Prostate gland (tissue), 2 donors: Measurements from ENCODE around the gene RAB37. TPM values are rescaled to one million over a fixed set of nuclear protein-coding genes. Genes with fewer than 3 reads are reported as not detected.

Experiments
- DNase-seq: peaks from one replicate; pipeline ENCODE4 v3.0.0-alpha.2; 2019; ENCODE audit warnings: low spot score
- H3K27ac ChIP-seq, 2 donors: fragments of 200-600 bp; sonication (generic); 2 replicates each; pipeline ENCODE4 v1.5.1; 2017 to 2019
- H3K27me3 ChIP-seq: fragments of 200-600 bp; sonication (generic); replicated peaks from 2 replicates; pipeline ENCODE4 v1.5.1; 2019; ENCODE audit not compliant: insufficient read depth
- H3K36me3 ChIP-seq, 2 donors: fragments of 200-600 bp; sonication (generic); 1 replicate in 1 of 2; 2 replicates in 1 of 2; pipeline versions ENCODE4 v1.5.1 to v1.8.1; 2017 to 2019
- H3K4me1 ChIP-seq: fragments of 200-600 bp; sonication (generic); replicated peaks from 2 replicates; pipeline ENCODE4 v1.5.1; 2019
- H3K4me3 ChIP-seq, 2 donors: fragments of 200-600 bp; sonication (generic); 2 replicates each; pipeline ENCODE4 v1.5.1; 2017 to 2019
- H3K9me3 ChIP-seq: fragments of 200-600 bp; sonication (generic); 2 replicates; pipeline ENCODE4 v1.5.1; 2017
- CTCF ChIP-seq, 4 experiments: fragments of 200-600 bp in 2 of 4; fragments of 450-650 bp in 2 of 4; sonication (generic) in 2 of 4; IDR thresholded peaks; 1 replicate in 3 of 4; 2 replicates in 1 of 4; pipeline ENCODE4 v1.5.1; 2016 to 2019; ENCODE audit warnings: antibody characterized with exemption in 4 of 4, mild to moderate bottlenecking in 2 of 4, moderate library complexity in 2 of 4
- POLR2A ChIP-seq: fragments of 450-650 bp; IDR thresholded peaks from one replicate; pipeline ENCODE4 v1.6.1; 2016; ENCODE audit warnings: antibody characterized with exemption, mild to moderate bottlenecking
- POLR2AphosphoS5 ChIP-seq: sonication (generic); formaldehyde crosslinking; IDR thresholded peaks from one replicate; pipeline ENCODE4 v1.6.1; 2017; ENCODE audit warnings: antibody characterized with exemption
- WGBS: methylation state at CpG from one replicate; pipeline ENCODE4 v1.1.5; 2018; 5-methylcytosine and 5-hydroxymethylcytosine counted together
- intact Hi-C: fragments of 100-400 bp; cut with DNase I; formaldehyde crosslinking; loops from one replicate; pipeline ENCODE4 v1.14.2; 2022
- total RNA-seq, 2 donors: library from RNA; depleted of rRNA; stranded (reverse); fragments of >200 nt; gene quantifications; one replicate each; pipeline ENCODE4 v1.1.0, GENCODE V29; 2016

Gene RAB37
- total RNA-seq, 2 donors from 2014 or later, result 1.6 to 2.2 TPM

GRCh38 chr17:74749279-74750038 lies 12.4 kb downstream of the RAB37 start:
- Histone ChIP-seq H3K4me1 (peaks cover 12% of the 10 kb centered on the region), H3K9me3 (no peaks in the 10 kb centered on the region), H3K27ac (peak overlapping the region; percentile 82 to 83), H3K27me3 (no peaks in the 10 kb centered on the region), H3K36me3 (no peaks in the 10 kb centered on the region), H3K4me3 (peak overlapping the region; percentile 93 to 99)
- no peak for DNase-seq
- intact Hi-C loops, result no loop called here
- WGBS, result 3% methylated on average over 46 of the region's 46 CpGs
- no peak for TF ChIP-seq POLR2AphosphoS5
- TF ChIP-seq POLR2A, result no peak
- no peak for TF ChIP-seq CTCF (IDR thresholded peaks at IDR 0.05)

DNA sequence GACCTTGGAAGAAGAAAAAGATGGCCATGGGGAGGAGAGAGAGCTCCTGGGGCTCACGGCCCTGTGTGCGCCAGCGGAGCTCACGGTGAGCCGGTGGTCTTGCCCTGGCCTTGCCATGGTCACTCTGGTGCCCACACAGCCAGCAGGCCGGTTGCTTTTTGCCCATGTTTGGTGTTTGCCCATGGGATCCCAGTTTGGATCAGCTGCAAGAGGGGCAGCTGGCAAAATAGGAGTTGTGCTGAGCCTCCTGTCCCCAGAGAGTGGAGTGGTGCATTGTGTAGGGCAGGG lies 12.9 kb downstream of the RAB37 start:
- Histone ChIP-seq H3K4me3 (peak overlapping the region; percentile 93 to 99), H3K36me3 (no peaks in the 10 kb centered on the region), H3K9me3 (no peaks in the 10 kb centered on the region), H3K27ac (peak overlapping the region; percentile 82 to 83), H3K27me3 (no peaks in the 10 kb centered on the region), H3K4me1 (peaks cover 12% of the 10 kb centered on the region)
- TF ChIP-seq POLR2AphosphoS5 (no peak), CTCF (IDR thresholded peaks at IDR 0.05) (no peak), POLR2A (no peak)
- 60% methylated on average over 6 of the region's 6 CpGs for WGBS
- intact Hi-C loops, result no loop called here
- DNase-seq, result no peak

- Histone ChIP-seq H3K4me3 (peak overlapping the region; percentile 93 to 99), H3K9me3 (no peaks in the 10 kb centered on the region), H3K27me3 (no peaks in the 10 kb centered on the region), H3K36me3 (no peaks in the 10 kb centered on the region), H3K4me1 (peaks cover 12% of the 10 kb centered on the region), H3K27ac (peak overlapping the region; percentile 82 to 83)
- TF ChIP-seq CTCF (IDR thresholded peaks at IDR 0.05) (no peak), POLR2AphosphoS5 (no peak), POLR2A (no peak)
- WGBS, result 46% methylated on average over 13 of the region's 13 CpGs
- intact Hi-C loops, result no loop called here
- no peak for DNase-seq
Measured at GRCh38 chr17:74750327-74751069, 13.4 kb downstream of the RAB37 start.

DNA sequence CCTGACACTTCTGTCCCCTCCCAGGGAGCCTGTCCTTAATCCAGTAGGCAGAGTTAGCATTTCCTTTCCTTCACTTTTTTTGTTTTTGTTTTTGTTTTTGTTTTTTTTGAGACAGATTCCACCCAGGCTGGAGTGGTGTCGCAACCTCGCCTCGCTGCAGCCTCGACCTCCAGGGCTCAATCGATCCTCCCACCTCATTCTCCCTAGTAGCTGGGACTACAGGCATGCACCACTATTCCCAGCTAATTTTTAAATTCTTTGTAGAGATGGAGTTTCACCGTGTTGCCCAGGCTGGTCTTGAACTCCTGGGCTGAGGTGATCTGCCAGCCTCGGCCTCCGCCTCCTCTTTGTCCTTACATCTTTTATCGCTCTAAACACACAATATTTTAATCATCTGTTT lies 15.4 kb downstream of the RAB37 start:
- TF ChIP-seq POLR2AphosphoS5 (no peak), CTCF (IDR thresholded peaks at IDR 0.05) (no peak), POLR2A (no peak)
- peaks cover 17% of the 10 kb centered on the region for H3K4me1 ChIP-seq
- H3K27me3 ChIP-seq, result no peaks in the 10 kb centered on the region
- H3K4me3 ChIP-seq, result no peak overlapping the region
- no peaks in the 10 kb centered on the region for H3K9me3 ChIP-seq
- no peak for DNase-seq
- H3K27ac ChIP-seq, result no peak overlapping the region
- 93% methylated on average over 9 of the region's 9 CpGs for WGBS
- intact Hi-C loops, result no loop called here
- H3K36me3 ChIP-seq, result no peaks in the 10 kb centered on the region
